ENCODE data around the gene MIEF1.

GRCh38 chr22:39503630-39504029, 1.5 kb downstream of the MIEF1 start:
- TF ChIP-seq CTCF (IDR thresholded peaks at IDR 0.05; ENCODE audit: control extremely low read depth in 1 of 3, insufficient read depth in 1 of 3, low read depth in 1 of 3, low read length in 3 of 3): no peak
- TF ChIP-seq NRF1 (IDR thresholded peaks at IDR 0.05; ENCODE audit: low read depth, low read length): no peak
- TF ChIP-seq CEBPB (IDR thresholded peaks at IDR 0.05; ENCODE audit: low read depth, low read length): no peak
- TF ChIP-seq RAD21 (IDR thresholded peaks at IDR 0.05 in 1 of 2, conservative IDR thresholded peaks at IDR 0.05 in 1 of 2; ENCODE audit: low read depth in 2 of 2, low read length in 2 of 2): no peak
- TF ChIP-seq POLR2AphosphoS5 (IDR thresholded peaks at IDR 0.05; ENCODE audit: low read depth, low read length): no peak
